ENCODE results near the gene SMAD7. TPM values are rescaled to one million over a fixed set of nuclear protein-coding genes. Genes with fewer than 3 reads are reported as not detected.
A peak's percentile ranks its signal among the peaks of the same experiment; 100 is the strongest.

The SMAD7 gene
- total and polyA plus RNA-seq, 10 of the 15 experiments (the other 5 are each of a cell fraction or from before 2014, with no cell fraction given) = 1.3 to 22.5 (median 8.0) TPM

DNA sequence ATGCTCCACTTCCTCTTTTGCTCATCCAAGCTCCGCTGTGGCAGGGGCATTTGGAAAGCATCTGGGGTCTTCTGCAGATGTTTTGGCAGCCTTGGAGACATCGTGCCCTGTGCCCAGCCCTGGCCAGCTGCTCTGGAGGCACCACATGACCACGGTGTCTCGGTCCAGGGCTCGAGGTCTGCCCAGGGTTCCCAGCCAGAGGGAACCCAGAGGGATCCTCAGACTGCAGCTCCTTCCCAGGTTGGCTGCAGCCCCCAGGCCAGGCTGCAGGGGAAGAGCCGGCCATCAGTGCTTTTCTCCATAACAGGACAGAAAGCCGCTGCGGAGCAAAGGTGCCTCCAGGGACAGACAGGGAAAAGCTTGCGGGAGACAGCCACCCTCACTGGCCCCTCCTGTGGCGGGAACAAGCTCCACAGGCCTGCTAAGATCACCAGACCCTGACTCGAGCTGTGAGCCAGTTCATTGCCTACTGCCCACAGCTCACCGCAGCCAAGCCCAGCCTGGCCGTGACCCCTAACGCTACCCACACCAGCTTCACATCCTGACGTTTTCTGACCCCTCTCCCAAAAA lies 74.7 kb downstream of the SMAD7 start:
- FAIRE-seq = peak; percentile 23
- no peak for TF ChIP-seq POU2F2 (IDR thresholded peaks at IDR 0.05; ENCODE audit: borderline replicate concordance, low read depth, low read length)
- no peak for TF ChIP-seq POLR2AphosphoS2 (IDR thresholded peaks at IDR 0.05; ENCODE audit: low read depth, low read length)
- peak; percentile 95; the same call in 1 of the 2 replicates for TF ChIP-seq SPI1 (IDR thresholded peaks at IDR 0.05; ENCODE audit: borderline replicate concordance, insufficient read depth, low read depth, low read length)
- RAD21 ChIA-PET (ENCODE audit: unreplicated experiment) = interaction anchor here (1.4 kb wide), 1 partner anchor 74 kb away, joined by 3 read pairs; no protein-coding TSS in a partner anchor
- H3K9me3 ChIP-seq (replicated peaks; ENCODE audit: control insufficient read depth, insufficient read depth, low read length) = no peaks in the 10 kb centered on the region
- H3K36me3 ChIP-seq (ENCODE audit: control insufficient read depth in 2 of 2, insufficient read depth in 2 of 2, low read length in 1 of 2) = no peaks in the 10 kb centered on the region
- POLR2A ChIA-PET = interaction anchor here (0.6 to 1.5 kb wide), 2 partner anchors 77 to 94 kb away, joined by 4 read pairs; no protein-coding TSS in a partner anchor
- no peak; the same call in 1 of the 3 replicates for ATAC-seq
- CTCF ChIA-PET = no interaction called here
- BruUV-seq (replicated peaks) = no TSS peak
- H3K4me3 ChIP-seq = no peak overlapping the region
- H4K20me1 ChIP-seq (ENCODE audit: control insufficient read depth, insufficient read depth) = no peaks in the 10 kb centered on the region
- in situ Hi-C loops (cut with MboI) = no loop called here
- no peaks in the 10 kb centered on the region for H3K4me1 ChIP-seq (ENCODE audit: control insufficient read depth, insufficient read depth, low read length)
- H3K27me3 ChIP-seq (replicated peaks in 1 of 2; ENCODE audit: control insufficient read depth in 2 of 2, insufficient read depth in 2 of 2, low read length in 1 of 2) = no peaks in the 10 kb centered on the region
- no peak overlapping the region for H3K27ac ChIP-seq (ENCODE audit: control insufficient read depth, insufficient read depth)
- H3K79me2 ChIP-seq (ENCODE audit: control insufficient read depth, insufficient read depth, low read length) = no peaks in the 10 kb centered on the region
- intact Hi-C loops (cut with micrococcal nuclease; ENCODE audit: unreplicated experiment) = no loop called here
- H3K4me2 ChIP-seq (ENCODE audit: control insufficient read depth, insufficient read depth) = no peak overlapping the region
- SMC1A ChIA-PET (ENCODE audit: uncharacterized antibody, unreplicated experiment) = interaction anchor here (0.6 to 1.2 kb wide), 3 partner anchors 8 to 573 kb away, joined by 3 read pairs; no protein-coding TSS in a partner anchor
- no peak overlapping the region for H3K9ac ChIP-seq (ENCODE audit: control insufficient read depth, insufficient read depth, low read length)
- no peak overlapping the region for H2AFZ ChIP-seq (ENCODE audit: control insufficient read depth, low read depth, low read length)
- WGBS (ENCODE audit: insufficient coverage, insufficient replicate concordance, low lambda C conversion rate, missing lambda C conversion rate) = 64% methylated on average over 15 of the region's 15 CpGs
- DNase-seq (ENCODE audit: low read depth, low spot score) = no peak

DNA sequence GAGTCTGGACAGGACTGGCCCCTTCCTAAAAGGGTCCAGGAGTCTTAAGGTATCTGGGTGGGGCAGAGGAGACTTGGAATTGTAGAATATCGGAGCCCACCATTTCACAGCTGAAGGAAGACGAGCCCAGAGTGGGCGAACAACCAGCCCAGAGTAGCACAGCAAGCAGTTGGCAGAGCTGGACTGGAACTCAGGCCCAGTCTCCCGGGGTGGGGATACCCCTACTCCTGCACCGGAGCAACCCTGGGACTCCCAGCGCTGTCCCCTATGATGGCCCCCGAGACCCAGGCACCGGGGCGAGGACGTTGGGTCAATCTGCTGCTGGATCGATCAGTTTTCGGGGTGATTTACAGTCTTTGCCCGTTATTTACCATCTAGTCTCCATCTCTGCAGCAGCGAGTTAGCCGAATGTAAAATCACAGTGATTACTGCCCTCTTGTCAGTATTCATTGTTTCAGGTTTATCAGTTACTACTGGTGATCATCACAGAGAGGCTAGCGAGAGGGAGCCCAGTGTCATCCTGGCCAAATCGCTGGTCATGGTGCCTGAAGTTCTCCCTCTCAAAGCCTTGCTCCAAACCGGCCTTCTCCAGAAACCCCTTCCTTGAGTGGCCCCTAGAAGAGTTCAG lies 75.3 kb downstream of the SMAD7 start:
- Histone ChIP-seq H3K27me3 (replicated peaks in 1 of 2; ENCODE audit: control insufficient read depth in 2 of 2, insufficient read depth in 2 of 2, low read length in 1 of 2) (no peaks in the 10 kb centered on the region), H3K36me3 (ENCODE audit: control insufficient read depth in 2 of 2, insufficient read depth in 2 of 2, low read length in 1 of 2) (no peaks in the 10 kb centered on the region), H3K79me2 (ENCODE audit: control insufficient read depth, insufficient read depth, low read length) (no peaks in the 10 kb centered on the region), H3K9ac (ENCODE audit: control insufficient read depth, insufficient read depth, low read length) (no peak overlapping the region), H3K4me1 (ENCODE audit: control insufficient read depth, insufficient read depth, low read length) (no peaks in the 10 kb centered on the region), H3K27ac (ENCODE audit: control insufficient read depth, insufficient read depth) (no peak overlapping the region), H2AFZ (ENCODE audit: control insufficient read depth, low read depth, low read length) (no peak overlapping the region), H4K20me1 (ENCODE audit: control insufficient read depth, insufficient read depth) (no peaks in the 10 kb centered on the region), H3K4me3 (no peak overlapping the region), H3K4me2 (ENCODE audit: control insufficient read depth, insufficient read depth) (no peak overlapping the region), H3K9me3 (replicated peaks; ENCODE audit: control insufficient read depth, insufficient read depth, low read length) (no peaks in the 10 kb centered on the region)
- no TSS peak for BruUV-seq (replicated peaks)
- SMC1A ChIA-PET (ENCODE audit: uncharacterized antibody, unreplicated experiment) = interaction anchor here (1.0 to 1.2 kb wide), 2 partner anchors 9 to 16 kb away, joined by 3 read pairs; no protein-coding TSS in a partner anchor
- in situ Hi-C loops (cut with MboI) = no loop called here
- CTCF ChIA-PET = interaction anchor here (1.1 kb wide), 1 partner anchor 98 kb away, joined by 4 read pairs; no protein-coding TSS in a partner anchor
- RAD21 ChIA-PET (ENCODE audit: unreplicated experiment) = interaction anchor here (1.4 kb wide), 1 partner anchor 74 kb away, joined by 3 read pairs; no protein-coding TSS in a partner anchor
- peak; percentile 40; the same call in 1 of the 3 replicates for ATAC-seq
- FAIRE-seq = no peak
- POLR2A ChIA-PET = interaction anchor here (0.7 to 1.5 kb wide), 2 partner anchors 13 to 93 kb away, joined by 3 to 4 read pairs; no protein-coding TSS in a partner anchor
- 68% methylated on average over 18 of the region's 18 CpGs for WGBS (ENCODE audit: insufficient coverage, insufficient replicate concordance, low lambda C conversion rate, missing lambda C conversion rate)
- intact Hi-C loops (cut with micrococcal nuclease; ENCODE audit: unreplicated experiment) = no loop called here
- no peak for TF ChIP-seq SREBF1 (IDR thresholded peaks at IDR 0.05; ENCODE audit: low read length)
- TF ChIP-seq MTA3 (IDR thresholded peaks at IDR 0.05; ENCODE audit: borderline replicate concordance, low read length) = no peak
- TF ChIP-seq PML (IDR thresholded peaks at IDR 0.05; ENCODE audit: low read length) = no peak
- TF ChIP-seq, protein P1, sequence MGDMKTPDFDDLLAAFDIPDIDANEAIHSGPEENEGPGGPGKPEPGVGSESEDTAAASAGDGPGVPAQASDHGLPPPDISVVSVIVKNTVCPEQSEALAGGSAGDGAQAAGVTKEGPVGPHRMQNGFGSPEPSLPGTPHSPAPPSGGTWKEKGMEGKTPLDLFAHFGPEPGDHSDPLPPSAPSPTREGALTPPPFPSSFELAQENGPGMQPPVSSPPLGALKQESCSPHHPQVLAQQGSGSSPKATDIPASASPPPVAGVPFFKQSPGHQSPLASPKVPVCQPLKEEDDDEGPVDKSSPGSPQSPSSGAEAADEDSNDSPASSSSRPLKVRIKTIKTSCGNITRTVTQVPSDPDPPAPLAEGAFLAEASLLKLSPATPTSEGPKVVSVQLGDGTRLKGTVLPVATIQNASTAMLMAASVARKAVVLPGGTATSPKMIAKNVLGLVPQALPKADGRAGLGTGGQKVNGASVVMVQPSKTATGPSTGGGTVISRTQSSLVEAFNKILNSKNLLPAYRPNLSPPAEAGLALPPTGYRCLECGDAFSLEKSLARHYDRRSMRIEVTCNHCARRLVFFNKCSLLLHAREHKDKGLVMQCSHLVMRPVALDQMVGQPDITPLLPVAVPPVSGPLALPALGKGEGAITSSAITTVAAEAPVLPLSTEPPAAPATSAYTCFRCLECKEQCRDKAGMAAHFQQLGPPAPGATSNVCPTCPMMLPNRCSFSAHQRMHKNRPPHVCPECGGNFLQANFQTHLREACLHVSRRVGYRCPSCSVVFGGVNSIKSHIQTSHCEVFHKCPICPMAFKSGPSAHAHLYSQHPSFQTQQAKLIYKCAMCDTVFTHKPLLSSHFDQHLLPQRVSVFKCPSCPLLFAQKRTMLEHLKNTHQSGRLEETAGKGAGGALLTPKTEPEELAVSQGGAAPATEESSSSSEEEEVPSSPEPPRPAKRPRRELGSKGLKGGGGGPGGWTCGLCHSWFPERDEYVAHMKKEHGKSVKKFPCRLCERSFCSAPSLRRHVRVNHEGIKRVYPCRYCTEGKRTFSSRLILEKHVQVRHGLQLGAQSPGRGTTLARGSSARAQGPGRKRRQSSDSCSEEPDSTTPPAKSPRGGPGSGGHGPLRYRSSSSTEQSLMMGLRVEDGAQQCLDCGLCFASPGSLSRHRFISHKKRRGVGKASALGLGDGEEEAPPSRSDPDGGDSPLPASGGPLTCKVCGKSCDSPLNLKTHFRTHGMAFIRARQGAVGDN (IDR thresholded peaks at IDR 0.05) = no peak
- no peak for DNase-seq (ENCODE audit: low read depth, low spot score)
